Right lobe of liver (tissue), 6 donors: Measurements from ENCODE around the gene ELOVL2. TPM values are rescaled to one million over a fixed set of nuclear protein-coding genes. Genes with fewer than 3 reads are reported as not detected.

Experiments
- ATAC-seq, 4 donors: fragments of 200-7000 bp; cut with Tn5 transposase; one replicate each; pipeline ENCODE4 v1.9.1; 2020; ENCODE audit warnings: mild to moderate bottlenecking in 4 of 4, moderate library complexity in 4 of 4
- DNase-seq, 3 donors: peaks; one replicate each; pipeline ENCODE4 v3.0.0-alpha.2; 2020
- H3K27ac ChIP-seq, 3 donors: fragments of 200-600 bp; one replicate each; pipeline ENCODE4 v1.8.0; 2022
- H3K27me3 ChIP-seq, 2 donors: fragments of 200-600 bp; one replicate each; pipeline ENCODE4 v1.8.0; 2022
- H3K36me3 ChIP-seq, 4 donors: fragments of 200-600 bp; sonication (generic) in 1 of 4; one replicate each; pipeline versions ENCODE4 v1.5.1 to v1.8.0; 2017 to 2022; ENCODE audit warnings: control low read depth in 1 of 4
- H3K4me1 ChIP-seq, 4 donors: fragments of 200-600 bp; sonication (generic) in 1 of 4; one replicate each; pipeline versions ENCODE4 v1.5.1 to v1.8.0; 2017 to 2022; ENCODE audit warnings: control low read depth in 1 of 4
- H3K4me3 ChIP-seq, 3 donors: fragments of 200-600 bp; one replicate each; pipeline ENCODE4 v1.8.0; 2022
- H3K9me3 ChIP-seq, 4 donors: fragments of 200-600 bp; sonication (generic) in 1 of 4; one replicate each; pipeline versions ENCODE4 v1.5.1 to v1.8.0; 2017 to 2022; ENCODE audit warnings: control low read depth in 1 of 4
- POLR2A ChIP-seq: fragments of 450-650 bp; IDR thresholded peaks from one replicate; pipeline ENCODE4 v1.6.1; 2017; ENCODE audit warnings: antibody characterized with exemption, mild to moderate bottlenecking
- WGBS: methylation state at CpG from one replicate; pipeline ENCODE4 v1.1.6; 2018; ENCODE audit warnings: low coverage, low lambda C conversion rate; ENCODE audit not compliant: insufficient coverage; ENCODE audit errors: missing lambda C conversion rate; 5-methylcytosine and 5-hydroxymethylcytosine counted together
- intact Hi-C, 2 donors: fragments of 100-400 bp; cut with DNase I; formaldehyde crosslinking; loops; one replicate each; pipeline versions ENCODE4 v1.11.2 to v1.14.1; 2022
- total RNA-seq, 6 experiments: library from RNA; depleted of rRNA in 2 of 6; stranded (reverse); fragments of >200 nt in 2 of 6; fragmentation: NEBNext Ultra II Directional in 3 of 6; extraction: Animal tissue kit (Norgen Biotek cat#: 25700) in 3 of 6; gene quantifications; one replicate each; pipeline versions ENCODE4 v1.1.0 to v1.2.4, GENCODE V29; 2016 to 2023
- TF ChIP-seq, protein P1 (sequence below), 4 donors: fragments of 200-600 bp in 3 of 4; fragments of 450-650 bp in 1 of 4; IDR thresholded peaks; one replicate each; pipeline versions ENCODE4 v1.5.1 to v1.8.0; 2016 to 2022; ENCODE audit warnings: antibody characterized with exemption in 4 of 4, mild to moderate bottlenecking in 2 of 4
- donor health status: DM: no; HTN: yes; CAD: no.
- donor health status: DM: no; HTN: no; CAD: no.
- donor health status: DM: no; HTN: no; CAD: no.
- donor health status: DM: no; HTN: yes; CAD: no.
- donor health status: DM: no; HTN: yes; CAD: no.

The ELOVL2 gene
- total RNA-seq, 6 experiments from 2014 or later, result 7.1 to 24.4 (median 14.4) TPM

DNA sequence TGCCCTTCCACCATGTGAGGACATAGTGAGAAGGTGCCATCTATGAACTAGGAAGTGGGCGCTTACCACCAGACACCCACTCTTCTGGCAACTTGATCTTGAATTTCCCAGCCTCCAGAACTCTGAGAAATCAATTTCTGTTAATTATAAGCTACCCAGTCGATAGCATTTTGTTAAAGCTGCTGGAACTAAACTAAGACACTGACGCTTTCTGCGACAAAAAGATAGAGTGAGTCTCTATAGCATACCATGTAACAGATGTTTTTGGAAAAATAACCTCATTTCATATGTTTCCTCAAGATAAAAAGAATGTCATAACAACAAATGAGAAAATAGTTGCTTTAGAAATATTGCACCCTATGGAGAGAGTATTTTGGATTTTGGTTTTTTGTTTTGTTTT lies 34.2 kb upstream of the ELOVL2 start:
- no peaks in the 10 kb centered on the region for H3K36me3 ChIP-seq
- ATAC-seq (peak in 2 of 4 donors; percentile 60 to 76), DNase-seq (no peak)
- 35% methylated on average over 3 of the region's 4 CpGs for WGBS
- intact Hi-C loops, result no loop called here
- no peaks in the 10 kb centered on the region for H3K27me3 ChIP-seq
- no peak overlapping the region for H3K27ac ChIP-seq
- H3K4me1 ChIP-seq, result no peaks in the 10 kb centered on the region
- no peak overlapping the region for H3K4me3 ChIP-seq
- no peak for TF ChIP-seq POLR2A
- TF ChIP-seq, protein P1, sequence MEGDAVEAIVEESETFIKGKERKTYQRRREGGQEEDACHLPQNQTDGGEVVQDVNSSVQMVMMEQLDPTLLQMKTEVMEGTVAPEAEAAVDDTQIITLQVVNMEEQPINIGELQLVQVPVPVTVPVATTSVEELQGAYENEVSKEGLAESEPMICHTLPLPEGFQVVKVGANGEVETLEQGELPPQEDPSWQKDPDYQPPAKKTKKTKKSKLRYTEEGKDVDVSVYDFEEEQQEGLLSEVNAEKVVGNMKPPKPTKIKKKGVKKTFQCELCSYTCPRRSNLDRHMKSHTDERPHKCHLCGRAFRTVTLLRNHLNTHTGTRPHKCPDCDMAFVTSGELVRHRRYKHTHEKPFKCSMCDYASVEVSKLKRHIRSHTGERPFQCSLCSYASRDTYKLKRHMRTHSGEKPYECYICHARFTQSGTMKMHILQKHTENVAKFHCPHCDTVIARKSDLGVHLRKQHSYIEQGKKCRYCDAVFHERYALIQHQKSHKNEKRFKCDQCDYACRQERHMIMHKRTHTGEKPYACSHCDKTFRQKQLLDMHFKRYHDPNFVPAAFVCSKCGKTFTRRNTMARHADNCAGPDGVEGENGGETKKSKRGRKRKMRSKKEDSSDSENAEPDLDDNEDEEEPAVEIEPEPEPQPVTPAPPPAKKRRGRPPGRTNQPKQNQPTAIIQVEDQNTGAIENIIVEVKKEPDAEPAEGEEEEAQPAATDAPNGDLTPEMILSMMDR (IDR thresholded peaks at IDR 0.05), result no peak
- no peaks in the 10 kb centered on the region for H3K9me3 ChIP-seq

DNA sequence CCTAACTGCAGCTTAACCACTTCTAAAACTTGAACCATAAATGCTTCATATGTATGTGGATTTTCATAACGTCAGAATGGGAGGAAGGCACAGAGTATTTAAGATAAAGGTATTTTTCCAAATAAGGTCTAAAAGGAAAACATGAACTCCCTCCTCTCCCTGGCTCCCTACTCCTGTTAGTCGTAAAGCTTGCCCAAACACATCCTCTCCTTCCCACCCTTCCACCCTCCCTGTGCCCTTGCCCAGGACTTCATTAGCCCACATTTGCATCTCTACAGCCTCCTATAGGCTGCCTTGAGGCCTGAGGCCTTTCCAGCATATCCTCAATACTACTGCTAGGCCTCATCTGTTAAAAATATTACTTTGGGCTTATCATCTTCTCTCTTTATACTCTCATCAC lies 32.4 kb upstream of the ELOVL2 start:
- TF ChIP-seq, protein P1 (IDR thresholded peaks at IDR 0.05), result no peak
- no peak for TF ChIP-seq POLR2A
- Histone ChIP-seq H3K27ac (no peak overlapping the region), H3K36me3 (no peaks in the 10 kb centered on the region), H3K9me3 (no peaks in the 10 kb centered on the region), H3K27me3 (no peaks in the 10 kb centered on the region), H3K4me1 (no peaks in the 10 kb centered on the region), H3K4me3 (no peak overlapping the region)
- no peak for ATAC-seq
- intact Hi-C loops, result no loop called here
- no peak for DNase-seq
- WGBS, result 73% methylated on average over 2 of the region's 2 CpGs

GRCh38 chr6:11072101-11072500 lies 28.0 kb upstream of the ELOVL2 start:
- intact Hi-C loops, result loop anchor here in 1 of 2 donors (5.0 kb wide), 1 partner anchor 120 kb away; no protein-coding TSS in a partner anchor

DNA sequence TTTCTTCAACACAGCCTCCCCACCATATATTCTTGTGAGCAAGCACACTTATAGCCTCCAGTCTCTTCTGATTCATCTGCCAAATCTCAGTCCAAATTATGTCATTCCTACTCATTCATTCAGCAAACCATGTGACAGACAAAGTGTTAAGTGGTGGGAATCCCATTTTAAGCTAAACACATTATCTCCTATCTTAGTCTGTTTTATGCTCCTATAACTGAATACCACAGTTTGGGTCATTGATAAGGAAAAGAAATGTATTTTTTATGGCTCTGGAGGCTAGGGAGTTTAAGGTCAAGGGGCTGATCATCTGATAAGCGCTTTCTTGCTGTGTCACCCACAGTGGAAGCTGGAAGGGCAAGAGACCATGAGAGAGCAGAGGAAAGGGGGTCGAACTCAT lies 25.7 kb upstream of the ELOVL2 start:
- Histone ChIP-seq H3K36me3 (no peaks in the 10 kb centered on the region), H3K4me3 (no peak overlapping the region), H3K27ac (no peak overlapping the region), H3K27me3 (no peaks in the 10 kb centered on the region), H3K9me3 (no peaks in the 10 kb centered on the region), H3K4me1 (peaks cover 0 to 28% (median 11%) of the 10 kb centered on the region in 4 donors)
- TF ChIP-seq POLR2A, result no peak
- TF ChIP-seq, protein P1 (IDR thresholded peaks at IDR 0.05), result no peak
- 58% methylated on average over 2 of the region's 2 CpGs for WGBS
- intact Hi-C loops, result loop anchor here in 1 of 2 donors (5.0 kb wide), 1 partner anchor 117 kb away; no protein-coding TSS in a partner anchor
- ATAC-seq (no peak), DNase-seq (no peak)

More at GRCh38 chr6:11072101-11072500, 28.0 kb upstream of the ELOVL2 start:
- WGBS, result 94% methylated on average over 2 of the region's 4 CpGs
- ATAC-seq (no peak), DNase-seq (no peak)
- Histone ChIP-seq H3K4me3 (no peak overlapping the region), H3K27me3 (no peaks in the 10 kb centered on the region), H3K27ac (no peak overlapping the region), H3K36me3 (no peaks in the 10 kb centered on the region), H3K4me1 (peaks cover 0 to 16% (median 7%) of the 10 kb centered on the region in 4 donors), H3K9me3 (no peaks in the 10 kb centered on the region)
- no peak for TF ChIP-seq POLR2A
- TF ChIP-seq, protein P1 (IDR thresholded peaks at IDR 0.05), result no peak

- H3K36me3 ChIP-seq, result no peaks in the 10 kb centered on the region
- DNase-seq (peak; percentile 69 to 94 (median 77)), ATAC-seq (peak; percentile 86 to 96 (median 90))
- peak overlapping the region in 1 of 3 donors; percentile 9 for H3K4me3 ChIP-seq
- H3K9me3 ChIP-seq, result no peaks in the 10 kb centered on the region
- peak overlapping the region; percentile 65 to 92 (median 81) for H3K27ac ChIP-seq
- intact Hi-C loops, result no loop called here
- no peaks in the 10 kb centered on the region for H3K27me3 ChIP-seq
- WGBS, result 29% methylated on average over 2 of the region's 2 CpGs
- no peak for TF ChIP-seq POLR2A
- TF ChIP-seq, protein P1 (IDR thresholded peaks at IDR 0.05), result no peak
- peaks cover 0 to 28% (median 11%) of the 10 kb centered on the region in 4 donors for H3K4me1 ChIP-seq
Observed at GRCh38 chr6:11067348-11067747, 23.2 kb upstream of the ELOVL2 start.
